GM12878 (cell line): Measurements from ENCODE around the gene MMRN2.

ENCODE experiments used
- NBN ChIP-seq: fragments of 450-650 bp; IDR thresholded peaks from 2 replicates; pipeline ENCODE4 v1.6.1; 2016
- POLR2A ChIP-seq: IDR thresholded peaks from 2 replicates; pipeline ENCODE4 v1.6.1; 2011; ENCODE audit warnings: low read depth, mild to moderate bottlenecking, low read length
- STAT1 ChIP-seq: fragments of 450-650 bp; conservative IDR thresholded peaks from 2 replicates; pipeline ENCODE4 v1.6.1; 2014; ENCODE audit warnings: antibody characterized with exemption, mild to moderate bottlenecking
- ZNF24 ChIP-seq: fragments of 450-650 bp; IDR thresholded peaks from 2 replicates; pipeline ENCODE4 v1.6.1; 2017; ENCODE audit warnings: antibody characterized with exemption, mild to moderate bottlenecking
- ZNF274 ChIP-seq: IDR thresholded peaks from one replicate; pipeline ENCODE4 v1.8.0; 2011; ENCODE audit not compliant: insufficient read length, insufficient read depth

DNA sequence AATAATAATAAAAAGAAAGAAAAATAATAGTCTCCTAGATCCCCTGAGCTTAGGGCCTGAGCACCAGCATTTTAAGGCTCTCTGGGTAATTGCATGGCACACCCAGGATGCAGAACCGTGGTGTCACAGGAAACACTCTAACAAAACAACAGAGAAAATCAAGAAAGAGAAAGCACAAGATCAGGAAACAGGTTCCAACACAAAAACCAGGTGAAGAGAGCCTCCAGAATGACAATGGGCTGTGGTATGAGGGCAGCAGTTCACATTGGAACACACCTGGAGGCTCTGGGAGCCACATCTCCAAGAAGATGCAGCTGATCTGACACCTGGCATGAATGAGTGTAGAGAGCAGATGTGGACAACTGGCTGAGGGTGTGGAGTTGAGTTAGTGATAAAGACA is 7.1 kb downstream of the MMRN2 start:
- TF ChIP-seq STAT1: no peak
- no peak for TF ChIP-seq ZNF24
- TF ChIP-seq POLR2A: no peak
- no peak for TF ChIP-seq NBN
- TF ChIP-seq ZNF274: no peak
